HL-60 (cell line): ENCODE results near the gene C11orf42.

Source experiments
- CTCF ChIP-seq: IDR thresholded peaks from one replicate; pipeline ENCODE4 v1.5.1; 2011; ENCODE audit warnings: low read length, control low read depth, inconsistent platforms; ENCODE audit not compliant: insufficient read depth
- POLR2AphosphoS5 ChIP-seq: IDR thresholded peaks from 2 replicates; pipeline ENCODE4 v1.6.1; 2012; ENCODE audit warnings: low read depth

GRCh38 chr11:6225024-6225423, 19.7 kb downstream of the C11orf42 start:
- no peak for TF ChIP-seq CTCF
- TF ChIP-seq POLR2AphosphoS5: no peak
